ENCODE measurements around the gene MLLT1.

DNA sequence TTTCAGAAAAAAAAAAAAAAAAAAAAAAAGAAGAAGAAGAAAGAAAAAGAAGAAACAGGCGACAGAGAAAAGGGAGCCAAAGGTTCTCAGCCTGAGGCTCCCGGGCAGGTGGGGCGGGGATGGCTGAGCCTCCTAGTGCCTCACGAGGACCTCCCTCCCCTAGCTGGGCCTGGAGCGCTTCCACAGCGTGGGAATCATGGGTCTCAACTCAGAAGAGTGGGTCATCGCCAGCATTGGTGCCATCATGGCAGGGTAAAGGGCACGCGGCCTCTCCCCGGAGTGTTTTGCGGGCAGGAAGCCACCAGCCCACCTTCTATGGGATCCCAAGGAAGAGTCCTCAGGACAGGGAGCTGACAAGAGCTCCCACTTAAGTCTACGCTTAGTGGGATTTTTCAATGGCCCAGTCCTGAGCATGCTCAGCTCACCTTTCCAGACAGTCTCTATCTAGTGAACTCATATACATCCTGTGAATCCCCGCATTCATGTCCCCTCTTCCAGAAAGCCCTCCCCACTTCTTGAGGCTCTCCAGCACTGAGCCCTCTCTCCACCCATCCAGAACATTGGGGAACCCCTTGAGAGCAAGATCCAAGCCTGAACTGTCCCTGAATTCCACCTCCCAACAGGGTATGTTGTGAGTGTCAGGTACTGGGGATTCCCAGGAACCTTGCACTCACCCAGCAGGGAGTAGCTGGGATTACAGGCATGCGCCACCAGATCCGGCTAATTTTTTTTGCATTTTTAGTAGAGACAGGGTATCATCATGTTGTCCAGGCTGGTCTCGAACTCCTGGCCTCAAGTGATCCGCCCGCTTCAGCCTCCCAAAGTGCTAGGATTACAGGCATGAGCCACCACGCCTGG, 74.7 kb downstream of the MLLT1 start:
- TF ChIP-seq, protein P1, sequence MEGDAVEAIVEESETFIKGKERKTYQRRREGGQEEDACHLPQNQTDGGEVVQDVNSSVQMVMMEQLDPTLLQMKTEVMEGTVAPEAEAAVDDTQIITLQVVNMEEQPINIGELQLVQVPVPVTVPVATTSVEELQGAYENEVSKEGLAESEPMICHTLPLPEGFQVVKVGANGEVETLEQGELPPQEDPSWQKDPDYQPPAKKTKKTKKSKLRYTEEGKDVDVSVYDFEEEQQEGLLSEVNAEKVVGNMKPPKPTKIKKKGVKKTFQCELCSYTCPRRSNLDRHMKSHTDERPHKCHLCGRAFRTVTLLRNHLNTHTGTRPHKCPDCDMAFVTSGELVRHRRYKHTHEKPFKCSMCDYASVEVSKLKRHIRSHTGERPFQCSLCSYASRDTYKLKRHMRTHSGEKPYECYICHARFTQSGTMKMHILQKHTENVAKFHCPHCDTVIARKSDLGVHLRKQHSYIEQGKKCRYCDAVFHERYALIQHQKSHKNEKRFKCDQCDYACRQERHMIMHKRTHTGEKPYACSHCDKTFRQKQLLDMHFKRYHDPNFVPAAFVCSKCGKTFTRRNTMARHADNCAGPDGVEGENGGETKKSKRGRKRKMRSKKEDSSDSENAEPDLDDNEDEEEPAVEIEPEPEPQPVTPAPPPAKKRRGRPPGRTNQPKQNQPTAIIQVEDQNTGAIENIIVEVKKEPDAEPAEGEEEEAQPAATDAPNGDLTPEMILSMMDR (conservative IDR thresholded peaks at IDR 0.05) = no peak
- no peak for TF ChIP-seq EZH2 (IDR thresholded peaks at IDR 0.05; ENCODE audit: low read depth)
